NCI-H2196 (cell line): ENCODE data around the gene DLG2.

ENCODE experiments used
- DNase-seq: peaks from one replicate; lab custom pipeline; 2025; ENCODE audit not compliant: unreplicated experiment; lab: John Stamatoyannopoulos, UW

Gene DLG2

GRCh38 chr11:83982825-83983224, 1644.3 kb downstream of the DLG2 start:
- no peak for DNase-seq

GRCh38 chr11:83979593-83979992, 1647.6 kb downstream of the DLG2 start:
- no peak for DNase-seq

- DNase-seq = no peak
Measured at GRCh38 chr11:83978942-83979341, 1648.2 kb downstream of the DLG2 start.

GRCh38 chr11:83976086-83976485, 1651.1 kb downstream of the DLG2 start:
- no peak for DNase-seq

- DNase-seq = no peak
Measured at GRCh38 chr11:83972536-83972935, 1654.6 kb downstream of the DLG2 start.

- DNase-seq = no peak
Measured at GRCh38 chr11:83971063-83971462, 1656.1 kb downstream of the DLG2 start.

- DNase-seq = no peak
Measured at GRCh38 chr11:83970061-83970671, 1657.0 kb downstream of the DLG2 start.

GRCh38 chr11:83957038-83957900, 1669.9 kb downstream of the DLG2 start:
- no peak for DNase-seq

- DNase-seq = no peak
Measured at GRCh38 chr11:83956119-83956697, 1670.9 kb downstream of the DLG2 start.

- DNase-seq = no peak
Measured at GRCh38 chr11:83954780-83955179, 1672.4 kb downstream of the DLG2 start.

GRCh38 chr11:83951521-83951920, 1675.6 kb downstream of the DLG2 start:
- no peak for DNase-seq

- DNase-seq = no peak
Measured at GRCh38 chr11:83948200-83948599, 1678.9 kb downstream of the DLG2 start.

- no peak for DNase-seq
Measured at GRCh38 chr11:83945976-83946375, 1681.2 kb downstream of the DLG2 start.

GRCh38 chr11:83941050-83941449, 1686.1 kb downstream of the DLG2 start:
- DNase-seq = no peak

- DNase-seq = no peak
Measured at GRCh38 chr11:83938148-83938547, 1689.0 kb downstream of the DLG2 start.

- no peak for DNase-seq
Measured at GRCh38 chr11:83933008-83933407, 1694.1 kb downstream of the DLG2 start.

- no peak for DNase-seq
Measured at GRCh38 chr11:83927422-83927821, 1699.7 kb downstream of the DLG2 start.

GRCh38 chr11:83924795-83925542, 1702.2 kb downstream of the DLG2 start:
- no peak for DNase-seq

GRCh38 chr11:83923961-83924360, 1703.2 kb downstream of the DLG2 start:
- no peak for DNase-seq

GRCh38 chr11:83922953-83923352, 1704.2 kb downstream of the DLG2 start:
- no peak for DNase-seq

- no peak for DNase-seq
Measured at GRCh38 chr11:83922318-83922717, 1704.8 kb downstream of the DLG2 start.
